Activated T-helper 1 cell treated with Interleukin-2 at 50 U/mL for 16 hours (primary cell): ENCODE data around the gene ADAM12.
"Not testable (repeated sequence)": the region's sequence is repeated elsewhere in the genome, so short reads cannot be mapped to it uniquely, and the experiment has no call there.

Source experiments
- DNase-seq: peaks from one replicate; pipeline ENCODE4 v3.0.0-alpha.2; 2020; ENCODE audit warnings: low read depth

ADAM12 gene

DNA sequence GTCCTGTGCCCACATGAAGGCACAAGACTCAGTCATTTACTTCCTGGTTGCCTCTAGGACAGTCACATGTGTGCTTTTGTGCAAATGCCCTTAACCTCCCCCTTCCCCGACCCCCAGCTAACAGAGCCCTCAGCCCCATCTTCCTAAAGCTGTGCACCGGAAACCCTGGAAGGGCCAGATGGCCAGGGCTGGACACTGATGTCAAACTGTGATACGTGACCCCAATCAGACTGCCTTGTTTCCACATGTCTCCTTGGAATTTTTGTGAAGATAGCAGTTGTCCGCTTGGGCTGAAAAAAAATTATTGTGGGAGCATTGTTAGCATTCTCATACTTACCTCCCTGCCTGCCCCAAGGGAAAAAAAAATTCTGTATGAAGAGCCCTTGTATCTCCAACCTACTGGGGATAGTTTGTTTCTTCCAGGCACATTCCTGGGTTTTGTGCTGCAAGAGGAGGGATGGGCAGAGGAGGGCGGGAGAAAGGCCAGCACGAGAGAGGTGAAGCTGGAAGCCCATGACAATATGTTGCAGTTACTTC is 17.0 kb upstream of the ADAM12 start:
- no peak for DNase-seq

DNA sequence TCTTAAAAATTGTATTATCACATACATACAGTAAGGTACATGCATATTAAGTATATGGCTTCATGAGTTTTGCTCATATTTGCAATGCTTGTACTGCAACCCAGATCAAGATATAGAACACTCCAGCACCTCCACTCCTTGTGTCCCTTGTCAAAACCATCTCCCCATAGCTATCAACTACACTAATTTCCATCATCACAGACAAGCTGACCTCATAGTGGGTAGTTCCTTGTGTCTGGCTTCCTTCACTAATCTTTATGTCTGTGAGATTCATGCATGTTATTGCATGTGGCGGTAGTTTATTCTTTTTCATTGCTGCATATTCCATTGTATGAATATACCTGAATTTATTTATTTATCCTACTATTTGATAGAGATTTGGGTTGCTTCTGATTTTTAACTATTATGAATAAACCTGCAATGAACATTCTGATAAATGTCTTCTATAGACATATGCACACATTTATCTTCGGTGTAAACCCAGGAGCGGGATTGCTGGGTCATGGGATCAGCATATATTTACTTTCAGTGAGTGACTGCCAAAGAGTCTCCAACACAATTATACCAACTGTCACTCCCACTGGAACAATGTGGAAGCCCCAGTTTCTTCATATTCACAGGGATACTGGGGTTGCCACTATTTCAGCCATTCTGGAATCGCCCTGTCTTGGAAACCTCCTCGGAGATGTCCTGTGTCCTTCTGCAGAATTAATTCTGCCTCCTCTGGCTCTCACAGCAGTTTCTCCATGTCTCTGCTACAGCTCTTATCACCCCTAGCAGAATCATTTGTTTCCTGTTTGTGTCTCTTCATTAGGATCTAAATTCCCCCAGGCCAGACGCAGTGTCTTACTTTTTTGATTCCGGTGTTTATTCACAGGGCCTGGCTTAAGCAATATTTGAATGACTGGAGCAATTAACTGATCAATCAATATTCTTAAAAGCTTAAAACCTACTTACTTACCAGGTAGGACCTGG is 14.7 kb upstream of the ADAM12 start:
- no peak for DNase-seq

DNA sequence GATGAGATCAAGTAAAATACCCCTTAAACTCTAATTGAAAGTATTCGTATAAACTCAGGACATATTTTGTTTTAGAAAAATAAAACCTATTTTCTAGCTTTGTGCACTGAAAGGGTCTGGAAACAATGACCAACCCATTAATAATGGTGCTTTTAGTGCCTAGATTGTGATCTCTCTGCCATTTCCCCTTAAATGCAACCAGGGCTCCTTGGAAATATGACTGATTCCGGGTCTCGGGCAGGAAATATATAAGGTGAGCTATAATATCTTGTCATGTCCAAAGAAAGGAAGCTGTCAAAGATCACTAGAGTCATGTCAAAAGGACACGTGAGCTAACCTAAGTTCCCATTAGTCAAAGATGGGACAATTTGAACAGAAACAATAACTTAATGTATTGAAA is 12.4 kb upstream of the ADAM12 start:
- DNase-seq: no peak

DNA sequence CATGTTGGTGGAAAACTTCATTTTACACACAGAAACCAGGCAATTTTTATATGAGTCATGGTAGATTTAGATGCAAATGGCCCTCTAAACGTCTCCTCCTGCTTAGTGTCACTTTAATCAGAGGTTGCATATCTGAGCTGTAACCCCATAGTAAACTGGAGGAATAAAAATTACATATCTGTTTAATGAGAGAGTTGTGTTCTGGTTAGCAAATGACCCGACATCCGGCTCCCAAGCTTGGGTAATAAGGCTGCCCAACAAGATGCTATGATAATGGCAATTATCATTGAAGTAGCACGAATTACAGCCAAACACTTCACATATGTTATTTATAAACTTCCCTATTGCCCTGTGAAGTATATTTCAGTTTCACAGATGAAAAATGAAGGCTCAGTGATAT is 10.6 kb upstream of the ADAM12 start:
- no peak for DNase-seq

DNA sequence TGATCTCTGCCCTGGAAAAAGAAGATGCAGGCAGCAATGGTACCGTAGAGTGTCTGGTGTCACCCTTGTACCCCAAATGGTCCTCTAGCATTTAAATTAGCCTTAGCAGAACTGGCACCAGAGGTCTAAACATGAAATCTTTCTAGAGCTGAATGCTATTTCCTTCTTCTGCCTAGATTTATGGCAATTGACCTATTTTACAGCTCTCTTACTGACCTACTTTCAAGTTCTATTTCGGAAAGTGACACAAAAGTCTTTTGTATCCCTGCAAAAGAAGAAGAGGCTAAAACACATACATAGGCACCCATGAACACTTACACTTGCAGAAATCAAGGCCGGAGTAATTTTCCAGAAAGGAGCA is 10.1 kb upstream of the ADAM12 start:
- no peak for DNase-seq

DNA sequence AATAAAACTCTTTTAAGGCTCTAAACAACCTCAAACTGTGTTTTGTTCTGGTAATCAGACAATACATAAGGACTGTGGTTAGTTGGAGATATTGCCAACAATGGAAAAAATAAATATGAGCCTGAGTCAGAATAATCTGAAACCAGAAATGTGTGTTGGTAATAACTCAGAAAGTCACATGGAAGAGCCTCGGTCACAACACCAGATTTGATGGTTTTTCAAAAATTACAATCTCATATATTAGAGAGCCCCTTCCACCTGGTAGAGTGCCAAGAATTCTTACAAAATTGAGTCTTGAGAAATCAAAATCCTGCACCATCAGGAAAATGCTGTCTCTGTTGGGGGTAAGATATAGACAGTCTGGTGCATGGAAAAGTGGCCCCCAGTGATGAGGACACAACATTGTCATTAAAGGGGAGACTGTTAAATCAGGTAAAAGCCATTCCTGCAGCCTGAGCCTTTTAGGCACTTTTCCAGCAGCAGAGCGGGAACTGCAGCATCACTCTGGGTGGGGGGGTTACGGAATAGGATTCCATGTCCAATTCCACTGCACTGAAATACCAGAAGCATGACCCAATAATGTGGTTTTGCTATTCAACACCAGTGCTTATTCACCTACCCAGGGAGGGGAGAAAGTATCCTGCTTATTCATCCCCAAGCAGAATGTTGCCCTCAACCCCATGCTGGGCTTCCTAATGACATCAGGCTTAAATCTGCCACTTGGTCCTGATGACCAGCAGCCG is 9.5 kb upstream of the ADAM12 start:
- no peak for DNase-seq

DNA sequence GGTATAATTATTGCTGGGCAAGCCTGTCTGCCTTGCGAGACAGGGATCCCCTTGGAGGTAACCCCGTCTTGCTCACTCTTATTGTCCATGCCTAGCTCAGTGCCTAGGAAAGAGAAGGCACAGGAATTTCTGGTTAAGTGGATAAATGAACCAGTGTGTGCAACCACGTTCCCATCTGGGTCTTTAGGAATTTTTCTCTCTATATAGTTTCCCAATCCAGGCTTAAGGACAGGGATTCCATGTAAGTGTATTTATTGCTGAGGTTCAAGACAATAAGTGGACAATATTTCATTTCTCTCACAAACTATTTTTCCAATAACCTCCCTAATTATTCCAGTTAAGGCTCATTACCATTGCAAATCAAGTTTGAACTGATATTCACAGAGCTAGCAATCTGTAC is 8.9 kb upstream of the ADAM12 start:
- no peak for DNase-seq

DNA sequence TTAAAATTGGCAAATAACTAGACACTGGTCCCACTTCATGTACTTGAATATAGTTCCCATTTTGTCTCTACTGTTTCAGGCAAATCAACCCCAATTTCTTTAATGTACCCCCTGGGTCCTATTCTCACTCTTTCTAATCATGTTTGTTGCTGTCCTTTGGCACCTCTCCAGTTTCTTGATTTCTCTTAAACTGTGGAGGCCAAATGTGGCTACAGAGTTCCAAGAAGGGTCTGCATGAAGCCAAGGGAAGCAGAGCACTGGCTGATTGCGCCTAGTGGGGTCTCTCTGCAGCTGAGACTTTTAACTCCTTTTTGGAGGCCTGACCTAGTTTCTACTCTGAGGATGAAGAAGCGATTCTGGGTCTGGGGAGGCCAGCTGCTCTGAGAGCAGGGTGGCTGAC is 6.7 kb upstream of the ADAM12 start:
- DNase-seq: no peak

DNA sequence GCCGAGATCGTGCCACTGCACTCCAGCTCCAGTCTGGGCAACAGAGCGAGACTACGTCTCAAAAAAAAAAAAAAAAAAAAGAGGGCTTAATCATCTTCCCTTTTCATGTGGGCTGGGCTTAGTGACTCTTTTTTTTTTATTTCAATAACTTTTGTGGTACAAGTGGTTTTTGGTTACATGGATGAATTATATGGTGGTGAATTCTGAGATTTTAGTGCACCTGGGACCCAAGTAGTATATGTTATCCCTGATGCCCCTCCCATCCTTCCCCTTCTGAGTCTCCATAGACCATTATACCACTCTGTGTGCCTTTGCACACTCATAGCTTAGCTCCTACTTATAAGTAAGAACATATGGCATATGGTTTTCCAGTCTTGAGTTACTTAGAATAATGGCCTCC is 4.8 kb upstream of the ADAM12 start:
- DNase-seq: no peak

DNA sequence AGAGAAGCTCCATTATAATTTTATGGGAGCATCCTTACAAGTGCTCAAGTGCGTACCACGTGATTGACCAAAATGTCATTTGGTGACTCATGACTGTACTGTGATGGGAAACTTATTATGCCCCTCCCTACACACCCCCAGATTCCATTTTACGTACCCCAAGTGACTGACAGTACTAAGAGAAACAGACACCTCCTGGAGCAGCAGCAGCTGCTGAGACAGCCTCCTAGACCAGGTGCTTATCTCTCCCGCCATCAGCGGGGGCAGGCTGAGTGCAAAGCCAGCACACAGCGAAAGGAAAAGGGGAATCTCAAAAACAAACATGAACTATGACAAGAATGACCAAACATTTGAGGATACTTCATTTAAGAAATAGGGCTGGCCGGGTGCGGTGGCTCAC is 4.2 kb upstream of the ADAM12 start:
- no peak for DNase-seq

DNA sequence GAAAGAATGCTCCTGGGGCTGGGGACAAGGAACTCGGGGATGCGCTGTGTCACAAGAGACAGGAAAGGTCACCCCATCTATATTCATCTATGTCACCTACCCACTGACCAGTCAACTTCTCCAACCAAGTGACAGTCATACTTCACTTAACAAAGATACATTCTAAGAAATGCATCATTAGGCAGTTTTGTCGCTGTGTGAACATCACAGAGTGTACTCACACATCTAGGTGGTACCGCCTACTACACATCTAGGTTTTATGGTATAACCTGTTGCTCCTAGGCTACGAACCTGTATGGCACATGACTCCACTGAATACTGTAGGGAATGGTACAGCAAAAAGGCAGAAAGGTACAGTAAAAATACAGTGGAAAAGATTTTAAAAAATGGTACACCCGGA is 3.8 kb upstream of the ADAM12 start:
- no peak for DNase-seq

DNA sequence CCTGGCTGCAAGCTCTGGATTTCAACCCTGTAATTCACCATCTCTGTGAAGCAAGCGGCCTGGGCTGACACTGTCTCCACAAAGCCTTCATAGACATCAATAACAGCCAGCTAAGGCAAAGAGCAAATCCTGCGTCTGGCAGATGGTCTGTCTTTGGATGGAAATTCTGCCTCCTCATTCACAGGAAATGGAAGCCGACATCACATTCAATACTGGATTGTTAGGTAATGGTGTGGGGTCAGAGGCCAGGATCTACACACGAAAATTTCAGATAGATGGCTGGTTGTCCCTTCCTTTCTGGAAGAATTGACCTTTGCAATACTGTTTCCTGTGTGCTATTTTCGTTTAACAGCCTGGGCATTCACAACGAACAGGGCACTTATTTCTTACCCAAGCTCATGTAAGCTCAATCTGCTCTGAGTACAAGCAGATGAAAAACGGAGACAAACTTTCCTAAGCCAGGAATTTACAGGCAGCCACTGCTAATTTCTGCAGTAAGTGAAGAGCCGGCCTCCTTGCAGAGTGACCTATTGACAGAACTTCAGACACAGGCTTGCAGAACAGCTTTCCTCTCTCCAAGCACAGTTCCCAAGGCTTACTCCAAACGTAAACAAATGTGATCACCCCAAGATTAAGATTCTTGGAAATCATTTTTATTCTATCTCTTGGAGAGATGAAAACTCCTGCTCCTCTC is 3.1 kb upstream of the ADAM12 start:
- DNase-seq: no peak

DNA sequence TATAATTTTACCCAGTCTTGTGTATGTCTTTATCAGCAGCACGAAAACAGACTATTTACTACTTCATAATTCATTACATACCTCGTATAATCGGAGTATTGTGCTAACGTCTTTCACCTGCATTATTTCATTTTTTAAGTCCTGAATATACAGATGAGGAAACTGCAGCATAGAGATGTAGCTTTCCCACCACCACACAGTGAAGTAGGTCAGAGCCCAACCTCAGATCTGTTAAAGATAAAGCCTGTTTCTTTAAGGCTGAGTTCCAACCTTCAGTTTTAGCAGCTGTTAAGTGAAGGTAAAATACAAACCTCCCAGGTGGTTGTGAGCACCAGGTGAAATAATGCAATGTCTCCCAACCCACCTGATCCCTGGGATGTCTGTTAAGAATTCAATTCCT is 2.0 kb upstream of the ADAM12 start:
- DNase-seq: no peak

DNA sequence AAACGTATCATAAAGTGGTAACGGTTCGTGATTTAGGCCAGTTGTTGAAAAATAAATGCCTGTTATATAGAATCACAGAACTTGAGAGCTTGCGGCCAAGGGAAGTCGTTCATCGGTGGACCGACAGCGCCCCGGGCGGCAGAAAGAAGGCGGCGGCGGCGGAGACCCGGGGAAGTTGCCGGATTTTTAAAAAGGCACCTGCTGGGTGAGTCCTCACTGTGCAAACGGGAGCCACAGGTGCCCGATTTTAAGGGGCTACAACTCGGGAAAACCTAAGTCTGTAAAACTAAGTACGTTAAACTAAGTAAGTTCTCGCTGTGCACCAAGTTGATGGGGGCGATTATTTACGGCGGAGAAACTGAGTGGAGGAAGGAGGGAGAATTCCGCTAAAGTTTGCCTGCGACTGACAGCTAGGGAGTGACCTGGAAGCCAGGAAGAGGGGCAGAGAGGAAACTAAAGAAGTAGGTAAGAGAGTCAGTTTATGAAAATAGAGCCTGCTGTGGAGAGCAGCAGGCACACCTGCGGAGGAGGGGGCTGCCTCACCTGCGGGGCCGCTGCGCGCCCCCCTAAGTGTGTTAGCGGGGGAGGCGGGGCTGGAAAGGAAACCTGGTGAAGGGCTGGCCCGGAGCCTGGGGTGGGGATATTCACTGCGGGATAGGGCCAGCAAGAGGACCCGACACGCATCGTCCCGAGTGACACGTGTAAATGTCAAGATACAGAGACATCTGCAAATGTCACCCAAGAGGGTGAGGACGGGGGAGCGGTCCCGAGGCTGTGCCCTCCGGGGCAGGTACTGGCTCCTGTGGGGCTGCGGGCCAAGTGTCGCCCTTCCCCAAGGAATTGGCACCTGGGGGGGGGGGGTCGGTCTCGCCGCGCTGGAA is 996 bp downstream of the ADAM12 start:
- no peak for DNase-seq

DNA sequence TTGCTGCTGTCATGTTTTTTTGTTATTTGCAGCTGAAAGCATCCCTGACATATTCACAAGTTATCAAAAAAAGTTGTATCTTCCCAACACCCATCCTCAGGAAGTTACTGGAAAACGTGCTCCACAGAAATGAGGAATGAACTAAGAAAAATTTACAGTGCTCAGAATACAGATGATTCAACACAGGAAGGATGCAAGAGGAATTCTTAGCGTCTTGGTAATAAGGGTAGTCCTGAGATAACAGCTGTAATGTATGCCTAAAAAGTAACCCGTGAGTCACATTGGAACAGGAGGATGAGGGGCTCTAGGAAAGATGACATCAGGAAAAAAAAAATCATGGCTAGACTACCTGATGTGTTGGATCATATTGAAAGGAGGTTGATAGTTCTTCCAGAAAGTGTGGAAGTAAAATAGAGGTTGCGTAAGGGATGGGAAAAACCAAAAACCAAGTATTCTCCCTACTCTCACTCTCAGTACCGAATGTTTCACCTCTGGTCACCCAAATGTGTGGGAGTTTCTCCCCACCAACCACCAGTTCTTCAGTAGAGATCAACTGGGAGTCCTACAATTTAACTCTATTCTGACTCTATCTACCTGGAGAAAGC is 3.9 kb downstream of the ADAM12 start:
- no peak for DNase-seq

DNA sequence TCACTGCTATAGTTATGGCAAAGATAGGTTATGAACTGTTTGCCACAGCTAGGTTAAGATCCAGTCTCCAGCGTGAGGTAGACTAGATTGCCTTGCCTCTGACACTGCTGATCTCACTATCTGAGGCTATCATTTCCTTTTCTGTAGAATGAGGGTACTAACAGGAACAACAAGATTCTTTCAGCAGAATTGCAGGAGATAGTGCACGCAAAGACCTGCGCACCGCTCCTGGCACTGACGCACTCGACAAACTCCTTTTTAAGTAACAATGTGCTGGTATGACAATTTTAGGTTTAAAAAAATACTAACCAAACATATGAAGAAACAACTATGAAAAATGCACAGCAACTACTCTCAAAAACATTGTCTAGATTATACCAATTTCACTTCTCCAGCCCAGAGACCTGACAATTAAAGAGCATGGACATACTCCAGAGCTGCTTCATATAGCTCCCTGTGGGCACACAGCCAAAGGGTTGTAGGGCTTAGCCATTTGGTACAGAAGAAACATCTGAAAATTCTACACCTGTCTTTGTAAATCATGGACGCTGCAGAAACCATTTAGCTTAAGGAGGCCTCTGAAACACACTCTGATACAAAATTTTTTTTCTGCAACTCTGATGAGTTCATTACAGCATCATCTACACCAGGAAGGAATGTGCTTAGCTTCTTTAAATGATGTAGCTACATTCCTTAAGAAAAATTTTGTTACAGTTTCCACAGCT is 7.8 kb downstream of the ADAM12 start:
- no peak for DNase-seq

DNA sequence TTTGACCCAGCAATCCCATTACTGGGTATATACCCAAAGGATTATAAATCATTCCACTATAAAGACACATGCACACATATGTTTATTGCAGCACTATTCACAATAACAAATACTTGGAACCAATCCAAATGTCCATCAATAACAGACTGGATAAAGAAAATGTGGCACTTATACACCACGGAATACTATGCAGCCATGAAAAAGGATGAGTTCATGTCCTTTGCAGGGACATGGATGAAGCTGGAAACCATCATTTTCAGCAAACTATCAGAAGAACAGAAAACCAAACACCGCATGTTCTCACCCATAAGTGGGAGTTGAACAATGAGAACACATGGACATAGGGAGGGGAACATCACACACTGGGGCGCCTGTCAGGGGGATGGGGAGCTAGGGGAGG is 9.1 kb downstream of the ADAM12 start:
- DNase-seq: not testable (repeated sequence)

DNA sequence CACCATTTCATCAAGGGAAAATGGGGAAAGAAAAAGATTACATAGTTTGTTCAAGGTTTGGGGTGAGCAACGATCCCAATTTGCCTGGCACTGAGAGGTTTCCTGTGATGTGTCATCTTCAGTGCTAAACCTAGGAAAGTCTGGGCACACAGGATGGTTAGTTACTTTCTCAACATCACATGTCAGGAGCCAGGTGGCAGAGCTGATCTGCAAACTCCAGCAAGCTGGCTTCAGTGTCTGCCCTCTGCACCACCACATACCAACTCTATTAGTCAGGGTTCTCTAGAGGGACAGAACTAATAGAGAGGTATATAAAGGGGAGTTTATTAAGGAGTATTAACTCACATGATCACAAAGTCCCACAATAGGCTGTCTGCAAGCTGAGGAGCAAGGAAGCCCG is 11.3 kb downstream of the ADAM12 start:
- no peak for DNase-seq

DNA sequence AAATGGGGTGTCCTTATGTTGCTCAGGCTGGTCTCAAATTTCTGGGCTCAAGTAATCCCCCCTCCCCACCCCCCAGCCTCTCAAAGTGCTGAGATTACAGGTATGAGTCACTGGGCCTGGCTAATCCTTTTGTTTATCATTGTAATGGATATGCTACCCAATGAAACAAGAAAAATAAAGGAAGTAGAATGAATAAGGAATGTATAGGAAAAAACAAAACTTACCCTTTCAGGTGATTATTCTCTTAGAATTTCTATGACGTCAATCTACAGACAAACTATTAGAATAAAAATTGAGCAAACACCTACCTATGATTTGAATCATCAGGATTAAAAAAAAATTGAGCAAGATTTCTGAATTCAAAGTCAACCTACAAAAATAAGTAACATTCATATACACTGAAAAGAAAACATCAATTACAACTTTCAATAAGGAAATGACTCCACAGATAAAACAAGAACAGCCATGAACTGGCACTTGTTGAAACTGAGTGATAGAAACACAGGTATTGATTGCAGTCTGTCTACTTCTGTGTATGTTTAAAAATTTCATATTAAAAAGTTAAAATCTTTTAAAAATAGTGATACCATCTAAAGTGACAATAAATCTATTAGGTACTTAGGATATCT is 12.2 kb downstream of the ADAM12 start:
- no peak for DNase-seq

DNA sequence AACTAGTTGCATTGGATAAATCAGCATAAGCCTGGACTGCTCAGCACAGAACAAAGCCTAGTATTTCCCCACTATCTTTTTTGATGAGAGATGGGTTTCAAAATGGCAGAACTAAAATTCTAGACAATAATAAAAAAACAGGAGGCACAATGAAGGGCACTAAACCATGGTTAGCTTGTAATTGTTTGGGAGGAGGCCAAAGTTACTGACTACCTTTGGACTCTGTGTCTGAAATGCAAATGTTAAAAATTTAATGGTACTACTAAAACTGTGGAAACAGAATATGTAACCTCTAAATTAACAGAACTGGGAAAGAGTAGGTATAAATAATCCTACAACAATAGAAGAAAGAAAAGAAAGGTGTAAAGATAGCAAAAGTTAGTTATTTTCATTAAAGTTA is 13.0 kb downstream of the ADAM12 start:
- DNase-seq: no peak
